Measurements from ENCODE around the gene DBNDD2. TPM values are rescaled to one million over a fixed set of nuclear protein-coding genes. Genes with fewer than 3 reads are reported as not detected.

DBNDD2 gene
- total RNA-seq, 4 donors from 2014 or later = 12.1 to 47.4 (median 20.9) TPM

DNA sequence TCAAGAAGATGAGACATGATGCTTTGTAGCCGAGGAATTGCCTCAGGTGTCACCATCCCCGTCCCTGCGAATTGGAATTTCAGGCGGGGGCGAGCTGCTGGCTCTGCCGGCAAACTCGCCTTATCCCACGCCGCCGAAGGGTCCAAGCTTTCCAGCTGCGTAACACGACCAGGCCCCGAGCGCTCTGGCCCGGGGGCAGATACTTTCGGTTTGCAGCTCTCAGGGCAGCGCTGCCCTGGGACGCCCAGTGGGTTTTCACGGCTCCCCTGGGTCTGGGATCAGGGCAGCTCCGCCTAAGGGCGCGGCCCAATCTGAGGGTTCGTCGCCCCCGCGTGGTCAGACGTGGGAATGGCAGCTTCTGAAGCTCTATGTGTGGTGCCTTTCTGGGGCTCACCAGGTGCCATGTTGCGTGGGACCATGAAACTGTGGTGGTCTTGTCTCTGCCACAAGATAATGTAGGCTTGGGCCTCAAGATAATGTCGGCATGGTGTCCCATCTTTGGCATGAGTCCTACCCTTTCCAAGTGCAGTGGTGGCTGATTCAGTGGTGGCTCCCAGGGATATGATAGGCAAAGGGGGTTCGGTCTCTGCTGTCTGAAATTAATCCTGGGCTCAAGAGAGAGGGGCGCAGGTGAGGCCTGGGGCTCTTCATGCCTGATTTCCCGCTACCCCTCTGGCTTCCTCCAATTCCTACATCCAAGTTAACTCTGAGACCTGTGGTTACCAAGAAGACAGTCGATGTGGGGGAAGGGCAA is 28.8 kb downstream of the DBNDD2 start:
- TF ChIP-seq, protein P1, sequence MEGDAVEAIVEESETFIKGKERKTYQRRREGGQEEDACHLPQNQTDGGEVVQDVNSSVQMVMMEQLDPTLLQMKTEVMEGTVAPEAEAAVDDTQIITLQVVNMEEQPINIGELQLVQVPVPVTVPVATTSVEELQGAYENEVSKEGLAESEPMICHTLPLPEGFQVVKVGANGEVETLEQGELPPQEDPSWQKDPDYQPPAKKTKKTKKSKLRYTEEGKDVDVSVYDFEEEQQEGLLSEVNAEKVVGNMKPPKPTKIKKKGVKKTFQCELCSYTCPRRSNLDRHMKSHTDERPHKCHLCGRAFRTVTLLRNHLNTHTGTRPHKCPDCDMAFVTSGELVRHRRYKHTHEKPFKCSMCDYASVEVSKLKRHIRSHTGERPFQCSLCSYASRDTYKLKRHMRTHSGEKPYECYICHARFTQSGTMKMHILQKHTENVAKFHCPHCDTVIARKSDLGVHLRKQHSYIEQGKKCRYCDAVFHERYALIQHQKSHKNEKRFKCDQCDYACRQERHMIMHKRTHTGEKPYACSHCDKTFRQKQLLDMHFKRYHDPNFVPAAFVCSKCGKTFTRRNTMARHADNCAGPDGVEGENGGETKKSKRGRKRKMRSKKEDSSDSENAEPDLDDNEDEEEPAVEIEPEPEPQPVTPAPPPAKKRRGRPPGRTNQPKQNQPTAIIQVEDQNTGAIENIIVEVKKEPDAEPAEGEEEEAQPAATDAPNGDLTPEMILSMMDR (IDR thresholded peaks at IDR 0.05) = peak; percentile 90 to 98 (median 94)
- TF ChIP-seq POLR2A (IDR thresholded peaks at IDR 0.05) = peak in 1 of 2 donors; percentile 52
- Histone ChIP-seq H3K4me3 (replicated peaks in 1 of 3) (peak overlapping the region in 2 of 3 donors; percentile 38 to 43), H3K4me1 (peaks cover 5 to 6% of the 10 kb centered on the region in 2 donors), H3K27me3 (no peaks in the 10 kb centered on the region), H3K27ac (peak overlapping the region; percentile 58 to 74 (median 64)), H3K9me3 (no peaks in the 10 kb centered on the region), H3K36me3 (no peaks in the 10 kb centered on the region)
- 12 to 21% methylated on average over 18 to 29 of the region's 33 CpGs for WGBS, 2 donors
- DNase-seq = peak; percentile 90 to 93
- intact Hi-C loops (cut with DNase I) = loop anchor here (5.0 kb wide), 2 partner anchors 65 to 120 kb away; no protein-coding TSS in a partner anchor

GRCh38 chr20:45440424-45440823 is 32.3 kb downstream of the DBNDD2 start:
- Histone ChIP-seq H3K27me3 (no peaks in the 10 kb centered on the region), H3K9me3 (no peaks in the 10 kb centered on the region), H3K27ac (no peak overlapping the region), H3K36me3 (no peaks in the 10 kb centered on the region), H3K4me1 (peaks cover 5 to 6% of the 10 kb centered on the region in 2 donors), H3K4me3 (replicated peaks in 1 of 3) (no peak overlapping the region)
- intact Hi-C loops (cut with DNase I) = no loop called here
- no peak for TF ChIP-seq POLR2A (IDR thresholded peaks at IDR 0.05)
- TF ChIP-seq, protein P1 (IDR thresholded peaks at IDR 0.05) = no peak
- 88 to 92% methylated on average over 3 of the region's 3 CpGs for WGBS, 2 donors
- no peak for DNase-seq

- H3K36me3 ChIP-seq = no peaks in the 10 kb centered on the region
- intact Hi-C loops (cut with DNase I) = no loop called here
- H3K9me3 ChIP-seq = no peaks in the 10 kb centered on the region
- TF ChIP-seq POLR2A (IDR thresholded peaks at IDR 0.05) = no peak
- no peaks in the 10 kb centered on the region for H3K27me3 ChIP-seq
- WGBS, 2 donors = 44 to 54% methylated on average over 5 of the region's 5 CpGs
- DNase-seq = no peak
- peaks cover 5 to 6% of the 10 kb centered on the region in 2 donors for H3K4me1 ChIP-seq
- H3K27ac ChIP-seq = peak overlapping the region in 1 of 3 donors; percentile 23
- H3K4me3 ChIP-seq (replicated peaks in 1 of 3) = no peak overlapping the region
These were observed 33.0 kb downstream of the DBNDD2 start for GRCh38 chr20:45440891-45441685.

- 50 to 73% methylated on average over 1 of the region's 1 CpG for WGBS, 2 donors
- H3K4me3 ChIP-seq (replicated peaks in 1 of 3) = no peak overlapping the region
- no peaks in the 10 kb centered on the region for H3K9me3 ChIP-seq
- no peak for TF ChIP-seq POLR2A (IDR thresholded peaks at IDR 0.05)
- TF ChIP-seq, protein P1 (IDR thresholded peaks at IDR 0.05) = no peak
- H3K27me3 ChIP-seq = no peaks in the 10 kb centered on the region
- H3K4me1 ChIP-seq = peaks cover 5 to 6% of the 10 kb centered on the region in 2 donors
- DNase-seq = no peak
- peak overlapping the region in 1 of 3 donors; percentile 23 for H3K27ac ChIP-seq
- no peaks in the 10 kb centered on the region for H3K36me3 ChIP-seq
- intact Hi-C loops (cut with DNase I) = no loop called here
These were observed 33.7 kb downstream of the DBNDD2 start for GRCh38 chr20:45441746-45442145.

- H3K27ac ChIP-seq = no peak overlapping the region
- H3K27me3 ChIP-seq = no peaks in the 10 kb centered on the region
- H3K4me1 ChIP-seq = peaks cover 5 to 6% of the 10 kb centered on the region in 2 donors
- no peak overlapping the region for H3K4me3 ChIP-seq (replicated peaks in 1 of 3)
- intact Hi-C loops (cut with DNase I) = no loop called here
- H3K36me3 ChIP-seq = no peaks in the 10 kb centered on the region
- no peaks in the 10 kb centered on the region for H3K9me3 ChIP-seq
- TF ChIP-seq POLR2A (IDR thresholded peaks at IDR 0.05) = no peak
- TF ChIP-seq, protein P1 (IDR thresholded peaks at IDR 0.05) = no peak
- no peak for DNase-seq
These were observed 36.0 kb downstream of the DBNDD2 start for GRCh38 chr20:45444050-45444449.

Measured in thyroid gland (tissue), 4 donors.